Activated effector memory CD4-positive, alpha-beta T cell treated with Interleukin-2 at 50 U/mL for 16 hours (primary cell): ENCODE data around the gene FGGY.
"Not testable (repeated sequence)": the region's sequence is repeated elsewhere in the genome, so short reads cannot be mapped to it uniquely, and the experiment has no call there.

ENCODE experiments used
- DNase-seq: peaks from one replicate; pipeline ENCODE4 v3.0.0-alpha.2; 2020

Gene FGGY

DNA sequence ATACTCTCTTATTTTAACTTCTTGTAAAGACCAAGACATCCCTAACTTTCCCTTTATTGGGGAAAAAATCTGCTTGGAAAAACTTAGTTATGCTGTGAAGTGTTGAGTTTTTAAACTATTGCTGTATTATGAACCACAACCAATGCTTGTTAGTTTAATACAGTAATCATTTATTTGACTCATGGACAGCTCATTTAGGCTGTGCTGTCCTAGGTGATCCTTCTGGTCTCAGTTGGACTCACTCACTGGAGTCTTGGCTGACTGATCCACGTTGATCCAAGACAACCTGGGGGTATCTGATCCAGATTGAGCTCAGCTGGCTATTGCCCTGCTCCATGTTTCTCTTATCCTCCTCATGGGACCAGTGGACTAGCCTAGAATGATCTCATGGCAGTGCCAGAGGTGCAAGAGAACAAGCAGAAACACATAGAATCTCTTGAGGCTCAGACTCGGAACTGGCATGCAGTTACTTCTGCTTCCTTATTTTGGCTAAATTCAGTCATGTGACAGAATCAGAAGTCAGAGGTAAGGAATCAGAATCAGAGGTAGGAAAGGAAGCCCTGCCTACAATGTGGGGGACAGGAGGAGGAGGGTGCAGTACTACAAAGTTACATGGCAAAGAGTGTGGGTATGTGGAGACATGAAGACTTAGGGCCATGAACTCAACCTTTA lies 156.5 kb downstream of the FGGY start:
- no peak for DNase-seq

GRCh38 chr1:59455206-59455605 lies 158.3 kb downstream of the FGGY start:
- DNase-seq = no peak

- DNase-seq = no peak
Measured at GRCh38 chr1:59457786-59458185, 160.9 kb downstream of the FGGY start.

DNA sequence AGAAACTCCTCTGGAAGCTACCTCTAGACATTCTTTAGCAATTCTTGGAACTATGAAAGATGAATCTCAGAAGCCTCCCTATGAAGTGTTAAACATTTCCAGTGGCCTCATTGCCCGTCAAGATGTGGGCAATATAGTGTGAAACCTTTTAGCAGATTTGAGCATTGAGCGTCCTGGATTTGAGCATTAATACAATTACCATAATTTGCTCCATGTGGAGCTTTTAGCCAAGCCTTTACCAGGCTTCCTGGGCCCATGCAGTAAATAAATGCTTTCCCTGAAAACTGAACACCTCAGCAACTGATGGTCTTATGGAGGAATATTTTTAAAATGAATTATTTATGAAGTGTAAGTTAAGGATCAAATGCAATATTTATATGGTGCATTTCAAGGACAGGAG lies 162.0 kb downstream of the FGGY start:
- no peak for DNase-seq

- not testable (repeated sequence) for DNase-seq
Measured at GRCh38 chr1:59462942-59463341, 166.0 kb downstream of the FGGY start.

- not testable (repeated sequence) for DNase-seq
Measured at GRCh38 chr1:59465478-59465877, 168.6 kb downstream of the FGGY start.

DNA sequence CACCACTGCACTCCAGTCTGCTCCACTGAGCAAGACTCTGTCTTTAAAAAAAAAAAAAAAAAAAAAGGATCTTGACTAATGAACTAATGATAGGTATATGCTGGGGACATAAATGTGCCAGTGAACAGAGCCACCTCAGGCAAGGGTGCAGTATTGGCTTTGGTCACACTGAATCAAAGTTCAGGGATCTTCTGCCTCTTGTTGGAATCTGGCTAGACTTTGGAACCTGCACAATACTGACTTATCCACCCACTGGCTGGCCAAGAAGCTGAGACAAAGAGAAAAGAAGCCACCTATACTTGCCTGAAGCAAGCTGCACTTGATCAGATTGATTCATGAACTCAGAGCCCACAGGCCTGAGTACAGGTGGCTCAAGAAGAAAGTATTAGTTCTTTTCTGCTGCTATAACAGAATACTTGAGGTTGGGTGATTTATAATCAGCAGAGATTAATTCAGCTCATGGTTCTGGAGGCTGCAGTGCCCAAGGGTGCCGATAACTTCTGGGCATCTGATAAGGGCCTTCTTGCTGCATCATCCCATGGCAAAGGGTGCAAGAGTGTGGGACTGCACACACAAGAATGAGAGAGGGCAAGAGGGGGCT lies 172.0 kb downstream of the FGGY start:
- no peak for DNase-seq

DNA sequence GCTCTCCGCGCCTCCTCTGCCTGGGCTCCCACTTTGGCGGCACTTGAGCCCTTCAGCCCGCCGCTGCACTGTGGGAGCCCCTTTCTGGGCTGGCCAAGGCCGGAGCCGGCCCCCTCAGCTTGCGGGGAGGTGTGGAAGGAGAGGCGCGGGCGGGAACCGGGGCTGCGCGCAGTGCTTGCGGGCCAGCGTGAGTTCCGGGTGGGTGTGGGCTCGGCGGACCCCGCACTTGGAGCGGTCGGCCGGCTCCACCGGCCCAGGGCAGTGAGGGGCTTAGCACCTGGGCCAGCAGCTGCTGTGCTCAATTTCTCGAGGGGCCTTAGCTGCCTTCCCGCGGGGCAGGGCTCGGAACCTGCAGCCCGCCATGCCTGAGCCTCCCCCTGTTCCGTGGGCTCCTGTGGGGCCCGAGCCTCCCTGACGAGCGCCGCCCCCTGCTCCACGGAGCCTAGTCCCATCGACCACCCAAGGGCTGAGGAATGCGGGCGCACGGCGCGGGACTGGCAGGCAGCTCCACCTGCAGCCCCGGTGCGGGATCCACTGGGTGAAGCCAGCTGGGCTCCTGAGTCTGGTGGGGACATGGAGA lies 175.2 kb downstream of the FGGY start:
- DNase-seq = not testable (repeated sequence)

DNA sequence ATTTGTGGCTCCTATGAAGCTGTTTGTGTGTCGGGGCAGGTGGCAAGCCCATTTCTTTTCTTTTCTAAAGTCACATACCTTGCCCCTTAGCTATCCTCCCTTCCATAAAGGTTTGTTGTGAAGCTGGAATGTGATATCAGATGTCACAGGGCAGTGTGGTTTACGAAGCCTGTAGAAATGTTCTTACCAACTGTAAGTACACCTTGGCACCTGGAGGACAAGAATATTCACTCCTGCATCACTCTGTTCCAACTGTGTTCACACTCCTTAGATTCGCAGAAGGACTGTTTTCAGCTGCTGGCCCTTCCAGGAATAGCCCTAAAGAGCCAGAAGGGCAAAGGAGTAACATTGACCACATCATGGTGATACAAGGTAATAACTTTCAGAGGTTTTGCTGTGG lies 176.9 kb downstream of the FGGY start:
- no peak for DNase-seq

DNA sequence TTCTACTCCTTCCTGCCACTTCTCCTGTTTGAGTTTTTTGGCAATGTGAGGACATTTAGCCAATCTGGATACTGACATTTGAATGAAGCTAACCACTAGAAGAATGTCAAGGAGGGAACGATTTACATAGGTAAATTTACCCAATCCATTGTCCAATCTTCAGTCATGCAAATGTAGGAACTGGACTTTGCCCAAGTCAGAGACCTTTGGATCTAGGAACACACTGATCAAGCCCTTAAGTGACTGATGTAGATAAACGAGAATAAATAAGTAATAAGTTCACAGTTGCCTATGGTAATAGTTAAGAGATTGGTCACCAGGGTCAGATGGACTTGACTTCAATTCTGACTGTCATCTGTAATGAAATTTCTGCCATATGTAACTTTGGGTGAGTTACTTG lies 177.6 kb downstream of the FGGY start:
- no peak for DNase-seq

DNA sequence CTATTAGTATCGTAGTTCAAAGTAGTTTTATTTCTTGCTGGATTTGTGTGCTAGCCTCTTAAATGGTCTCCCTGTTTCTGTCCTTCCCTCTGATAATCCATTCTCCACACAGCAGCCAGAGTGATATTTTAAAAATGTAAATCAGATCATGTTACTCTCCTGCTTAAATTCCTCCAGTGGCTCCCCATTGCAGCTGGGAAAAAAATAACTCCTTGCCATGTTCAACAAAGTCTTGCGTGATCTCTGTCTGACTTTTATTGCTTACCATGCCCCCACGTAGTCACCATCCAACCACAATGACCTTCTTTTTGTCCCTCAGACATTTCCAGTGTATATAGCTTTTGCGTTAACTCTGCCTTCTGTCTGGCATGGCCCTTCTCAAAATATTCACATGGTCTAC lies 178.8 kb downstream of the FGGY start:
- DNase-seq = no peak

DNA sequence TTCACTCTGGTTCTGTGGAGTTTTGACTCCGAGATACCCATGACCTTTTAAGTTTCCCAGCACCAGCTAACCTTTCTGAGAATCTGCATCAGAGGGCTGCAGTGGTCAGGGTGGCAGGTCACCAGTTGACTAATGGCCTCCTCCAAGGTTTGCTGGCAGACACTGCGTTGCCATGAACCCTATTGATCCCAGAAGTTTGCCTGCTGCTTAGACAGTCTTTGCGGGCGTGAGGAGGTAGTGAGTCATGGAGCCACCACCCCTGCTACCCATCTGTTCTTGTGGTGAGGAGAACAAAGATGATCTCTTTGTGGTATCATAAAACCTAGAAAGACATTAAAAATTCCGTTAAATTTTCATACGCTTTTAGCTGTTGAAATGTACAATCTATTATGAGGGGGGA lies 180.4 kb downstream of the FGGY start:
- no peak for DNase-seq

GRCh38 chr1:59477867-59478266 lies 181.0 kb downstream of the FGGY start:
- DNase-seq = no peak

DNA sequence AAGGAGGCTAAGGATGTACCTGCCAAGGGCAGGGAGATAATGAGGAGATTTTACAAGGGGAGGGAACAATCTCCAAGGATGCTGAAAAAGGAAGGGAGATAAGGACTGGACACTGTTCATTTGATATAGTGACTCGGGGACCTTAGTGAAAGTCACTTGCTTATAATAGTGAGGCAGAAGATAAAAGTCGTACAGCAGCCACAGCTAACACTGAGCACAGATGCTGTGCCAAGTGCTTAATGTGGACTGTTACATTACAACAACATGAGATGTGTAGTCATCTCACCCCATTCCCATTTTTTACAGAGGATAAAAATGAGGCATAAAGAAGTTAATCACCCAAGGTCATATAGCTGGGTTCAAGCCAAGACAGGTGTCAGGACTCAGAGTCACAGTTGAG lies 181.9 kb downstream of the FGGY start:
- DNase-seq = no peak

DNA sequence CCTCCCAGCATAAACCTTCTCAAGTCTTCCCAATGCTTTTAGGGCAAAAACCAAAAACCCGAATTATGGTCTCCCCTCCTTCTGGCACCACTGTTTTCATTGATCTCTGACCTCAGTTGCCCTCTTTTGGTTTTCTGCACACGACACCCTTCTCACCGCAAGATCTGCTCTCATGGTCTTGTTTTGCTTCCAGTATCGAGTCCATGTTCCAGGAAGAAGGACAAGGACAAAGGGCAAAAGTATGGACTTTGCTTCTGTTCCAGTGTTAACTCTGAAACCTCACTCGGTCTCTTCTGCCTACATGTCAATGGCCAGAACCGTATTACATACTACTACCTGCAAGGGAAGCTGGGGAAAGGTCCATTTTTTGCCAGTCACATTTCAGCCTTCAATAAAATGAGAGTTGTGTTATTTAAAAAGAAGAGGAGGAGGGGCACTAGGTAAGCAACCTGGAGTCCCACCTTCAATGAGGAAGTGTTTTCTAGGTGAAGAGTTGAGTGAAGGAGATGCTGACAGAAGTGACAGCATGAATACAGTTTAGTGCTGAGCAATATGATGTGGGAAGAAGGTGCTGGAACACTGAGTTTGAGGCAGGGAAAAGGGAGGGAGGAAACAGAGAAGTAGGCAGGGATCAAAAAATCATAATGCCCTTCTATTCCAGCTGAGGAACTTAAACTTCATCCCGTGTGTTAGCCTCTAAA lies 183.4 kb downstream of the FGGY start:
- DNase-seq = no peak

- DNase-seq = no peak
Measured at GRCh38 chr1:59481881-59482505, 185.1 kb downstream of the FGGY start.

DNA sequence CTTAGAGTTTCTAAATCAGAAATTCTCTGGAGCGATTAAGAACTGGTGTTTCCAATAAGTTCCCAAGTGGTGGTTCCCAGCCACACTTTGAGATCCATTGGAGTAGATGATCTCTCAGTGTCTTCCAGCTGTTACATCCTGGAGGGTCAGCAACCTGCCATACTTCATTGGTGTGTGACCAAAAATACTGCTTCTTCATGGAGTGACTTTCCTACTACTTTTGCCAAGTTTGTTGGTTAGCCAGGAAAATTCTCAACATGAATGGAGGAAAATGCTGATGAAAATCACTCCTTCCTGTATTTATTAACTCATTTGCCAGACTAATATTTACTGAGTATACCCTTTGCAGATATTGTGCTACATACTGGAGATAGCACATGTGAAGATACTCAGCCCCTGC lies 186.1 kb downstream of the FGGY start:
- DNase-seq = no peak

DNA sequence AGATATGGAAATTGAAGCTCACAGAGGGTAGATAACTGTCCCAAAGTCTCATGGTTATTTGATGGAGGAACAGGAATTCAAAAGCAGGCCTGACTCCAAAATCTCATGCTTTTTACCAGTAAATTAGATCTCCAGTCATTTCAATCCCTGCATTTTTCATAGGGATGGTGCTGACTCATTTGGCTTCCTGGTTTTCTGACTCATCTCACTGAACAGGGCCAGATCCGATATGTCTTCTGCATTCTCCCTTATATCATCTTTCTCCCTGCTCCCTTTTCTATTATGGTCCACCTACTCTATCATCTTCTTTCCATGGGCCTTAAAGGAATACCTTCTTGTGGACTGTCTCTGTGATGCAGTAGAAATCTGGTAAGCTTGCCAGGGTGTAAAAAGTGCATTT lies 187.2 kb downstream of the FGGY start:
- DNase-seq = no peak

- DNase-seq = no peak
Measured at GRCh38 chr1:59485171-59485570, 188.3 kb downstream of the FGGY start.

GRCh38 chr1:59485949-59486348 lies 189.1 kb downstream of the FGGY start:
- no peak for DNase-seq

GRCh38 chr1:59486615-59487014 lies 189.7 kb downstream of the FGGY start:
- no peak for DNase-seq

DNA sequence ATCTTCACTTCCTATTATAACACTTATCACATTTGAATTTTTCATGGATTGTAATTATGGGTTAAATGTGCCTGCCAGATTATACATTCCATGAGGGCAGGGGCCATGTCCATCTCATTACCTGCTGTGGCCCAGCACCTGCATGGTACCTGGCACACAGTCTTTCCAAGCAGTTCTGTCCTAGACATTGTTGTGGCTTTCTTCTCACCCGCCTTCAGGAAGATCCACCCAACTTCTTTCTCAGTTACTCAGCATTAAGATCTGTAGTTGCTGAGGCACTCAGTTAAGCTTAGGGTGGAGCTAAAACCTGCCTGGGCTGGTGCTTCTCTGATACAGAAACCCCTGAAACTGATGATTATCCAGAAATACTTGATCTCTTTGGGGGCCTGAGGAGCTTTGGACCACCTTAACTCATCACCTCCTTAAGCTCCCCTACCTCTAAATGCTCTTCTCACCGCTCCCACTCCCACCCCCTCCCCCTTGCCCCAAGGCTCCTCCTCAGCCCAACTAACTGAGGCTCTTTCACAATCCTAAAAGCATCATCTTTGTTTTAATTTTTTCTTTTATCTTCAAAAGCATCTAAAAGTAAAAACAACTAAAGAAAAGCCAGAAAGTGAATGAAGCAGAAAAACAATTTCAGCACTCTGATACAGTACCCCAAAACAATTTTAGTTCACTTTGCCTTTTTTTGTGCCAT lies 190.6 kb downstream of the FGGY start:
- DNase-seq = no peak

DNA sequence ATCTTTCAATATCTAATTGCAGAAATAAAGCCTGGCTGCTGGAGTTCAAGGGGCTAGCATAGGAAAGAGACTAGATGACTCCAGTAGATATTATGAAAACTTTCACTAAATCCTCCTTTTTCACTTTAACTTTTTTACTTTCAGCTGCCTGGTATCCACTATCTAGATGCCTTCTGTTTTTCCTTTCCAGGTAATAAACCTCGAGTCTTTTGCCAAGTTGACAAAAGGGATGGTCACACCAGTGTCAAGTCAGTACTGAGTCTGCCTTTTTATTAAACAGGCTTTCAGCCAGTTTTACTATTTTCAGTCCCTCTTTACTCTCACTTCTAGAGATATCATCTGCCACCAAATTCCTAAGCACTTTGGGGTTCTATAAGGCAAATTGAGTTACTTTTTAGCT lies 195.6 kb downstream of the FGGY start:
- no peak for DNase-seq
